ENCODE measurements around the gene CAMTA1. TPM values are rescaled to one million over a fixed set of nuclear protein-coding genes. Genes with fewer than 3 reads are reported as not detected.

CAMTA1 gene
- total RNA-seq, 1 donor from 2014 or later: 160 TPM

GRCh38 chr1:7507285-7508019, 722.2 kb downstream of the CAMTA1 start:
- intact Hi-C loops (cut with micrococcal nuclease): no loop called here
- Histone ChIP-seq H3K36me3 (no peaks in the 10 kb centered on the region), H3K27ac (replicated peaks) (no peak overlapping the region), H3K4me1 (peaks cover 12% of the 10 kb centered on the region), H3K27me3 (ENCODE audit: low read depth) (no peaks in the 10 kb centered on the region), H3K9me3 (replicated peaks) (no peaks in the 10 kb centered on the region), H3K4me3 (no peak overlapping the region)
- no peak for DNase-seq
- no peak for TF ChIP-seq CTCF (IDR thresholded peaks at IDR 0.05; ENCODE audit: borderline replicate concordance)

- no peak for TF ChIP-seq CTCF (IDR thresholded peaks at IDR 0.05; ENCODE audit: borderline replicate concordance)
- Histone ChIP-seq H3K4me3 (no peak overlapping the region), H3K4me1 (peaks cover 12% of the 10 kb centered on the region), H3K9me3 (replicated peaks) (no peaks in the 10 kb centered on the region), H3K27me3 (ENCODE audit: low read depth) (no peaks in the 10 kb centered on the region), H3K27ac (replicated peaks) (no peak overlapping the region), H3K36me3 (no peaks in the 10 kb centered on the region)
- intact Hi-C loops (cut with micrococcal nuclease): no loop called here
- DNase-seq: no peak
These were observed 723.0 kb downstream of the CAMTA1 start for GRCh38 chr1:7508052-7508933.

GRCh38 chr1:7508934-7509519, 723.8 kb downstream of the CAMTA1 start:
- Histone ChIP-seq H3K4me3 (no peak overlapping the region), H3K27ac (replicated peaks) (no peak overlapping the region), H3K9me3 (replicated peaks) (no peaks in the 10 kb centered on the region), H3K36me3 (no peaks in the 10 kb centered on the region), H3K27me3 (ENCODE audit: low read depth) (no peaks in the 10 kb centered on the region), H3K4me1 (peaks cover 12% of the 10 kb centered on the region)
- intact Hi-C loops (cut with micrococcal nuclease): no loop called here
- no peak for DNase-seq
- no peak for TF ChIP-seq CTCF (IDR thresholded peaks at IDR 0.05; ENCODE audit: borderline replicate concordance)

- no peak for DNase-seq
- peaks cover 12% of the 10 kb centered on the region for H3K4me1 ChIP-seq
- no peak overlapping the region for H3K27ac ChIP-seq (replicated peaks)
- TF ChIP-seq CTCF (IDR thresholded peaks at IDR 0.05; ENCODE audit: borderline replicate concordance): no peak
- no peaks in the 10 kb centered on the region for H3K36me3 ChIP-seq
- H3K9me3 ChIP-seq (replicated peaks): no peaks in the 10 kb centered on the region
- no peak overlapping the region for H3K4me3 ChIP-seq
- H3K27me3 ChIP-seq (ENCODE audit: low read depth): no peaks in the 10 kb centered on the region
- intact Hi-C loops (cut with micrococcal nuclease): no loop called here
These were observed 724.3 kb downstream of the CAMTA1 start for GRCh38 chr1:7509598-7509997.

GRCh38 chr1:7510389-7510931, 725.2 kb downstream of the CAMTA1 start:
- no peaks in the 10 kb centered on the region for H3K27me3 ChIP-seq (ENCODE audit: low read depth)
- no peaks in the 10 kb centered on the region for H3K36me3 ChIP-seq
- no peak for DNase-seq
- no peak for TF ChIP-seq CTCF (IDR thresholded peaks at IDR 0.05; ENCODE audit: borderline replicate concordance)
- intact Hi-C loops (cut with micrococcal nuclease): no loop called here
- H3K27ac ChIP-seq (replicated peaks): no peak overlapping the region
- peaks cover 12% of the 10 kb centered on the region for H3K4me1 ChIP-seq
- H3K9me3 ChIP-seq (replicated peaks): no peaks in the 10 kb centered on the region
- H3K4me3 ChIP-seq: no peak overlapping the region

All from left ventricle myocardium inferior (tissue), 1 donor.